IPS DF 4.7 (cell line): ENCODE measurements around the gene TNIK.

Experiments
- DNase-seq: peaks from one replicate; pipeline ENCODE4 v3.0.0-alpha.2; 2013; ENCODE audit warnings: low spot score; ENCODE audit errors: extremely low read depth

Gene TNIK

GRCh38 chr3:171286580-171287249, 173.5 kb downstream of the TNIK start:
- no peak for DNase-seq

- no peak for DNase-seq
These were observed 174.9 kb downstream of the TNIK start for GRCh38 chr3:171285287-171285686.

DNA sequence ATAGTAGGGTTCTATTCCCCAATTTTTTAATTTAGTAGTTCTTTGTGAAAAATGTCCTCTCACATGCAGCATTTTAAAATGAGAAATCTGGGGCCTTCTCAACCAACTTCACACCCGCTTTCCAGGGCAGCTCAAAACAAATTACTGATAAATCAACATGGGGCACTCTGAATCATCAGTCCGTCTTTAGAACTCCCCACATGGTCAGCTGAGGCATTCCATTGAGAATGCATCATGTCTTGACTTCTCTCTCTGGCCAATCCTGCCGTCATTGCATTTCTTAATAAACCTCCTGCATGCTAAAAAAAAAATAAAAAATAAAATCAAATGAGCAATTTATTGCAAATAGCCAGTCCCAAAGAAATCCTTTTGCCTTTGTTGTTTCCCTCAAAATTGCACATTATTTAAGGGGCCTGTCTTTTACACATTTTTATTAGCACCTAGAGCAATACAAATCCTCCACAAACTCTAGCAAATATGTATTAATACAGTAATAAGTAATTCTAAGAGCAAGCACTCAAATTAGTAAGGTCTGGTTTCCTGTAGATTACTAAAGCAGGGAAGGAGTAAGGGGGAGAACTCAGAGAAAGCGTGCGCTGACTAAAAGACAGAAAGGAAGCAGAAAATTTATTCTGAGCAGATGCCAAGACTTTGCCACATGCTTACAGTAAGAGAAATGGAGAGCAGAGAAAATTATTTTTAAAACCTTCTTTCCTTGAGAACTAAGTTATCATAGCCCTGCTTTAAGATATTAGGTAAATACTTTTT, 175.7 kb downstream of the TNIK start:
- DNase-seq = no peak

DNA sequence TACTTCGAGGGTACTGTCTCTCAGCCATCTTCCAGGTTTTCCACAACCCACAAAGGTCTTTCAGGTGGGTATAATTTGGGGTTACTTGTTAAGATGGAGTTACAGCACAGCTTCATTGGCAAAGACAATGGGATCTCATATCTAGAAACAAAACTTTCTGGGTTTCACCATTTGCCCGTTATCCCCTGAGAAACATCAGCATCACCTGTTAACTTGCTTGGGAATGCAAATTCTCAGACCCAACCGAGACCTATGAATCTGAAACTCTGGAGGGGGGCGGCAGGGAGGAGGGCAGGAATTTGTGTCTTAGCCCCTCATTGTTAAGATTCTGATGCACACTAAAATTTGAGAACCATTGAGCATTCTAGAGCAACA, 176.4 kb downstream of the TNIK start:
- DNase-seq = no peak

DNA sequence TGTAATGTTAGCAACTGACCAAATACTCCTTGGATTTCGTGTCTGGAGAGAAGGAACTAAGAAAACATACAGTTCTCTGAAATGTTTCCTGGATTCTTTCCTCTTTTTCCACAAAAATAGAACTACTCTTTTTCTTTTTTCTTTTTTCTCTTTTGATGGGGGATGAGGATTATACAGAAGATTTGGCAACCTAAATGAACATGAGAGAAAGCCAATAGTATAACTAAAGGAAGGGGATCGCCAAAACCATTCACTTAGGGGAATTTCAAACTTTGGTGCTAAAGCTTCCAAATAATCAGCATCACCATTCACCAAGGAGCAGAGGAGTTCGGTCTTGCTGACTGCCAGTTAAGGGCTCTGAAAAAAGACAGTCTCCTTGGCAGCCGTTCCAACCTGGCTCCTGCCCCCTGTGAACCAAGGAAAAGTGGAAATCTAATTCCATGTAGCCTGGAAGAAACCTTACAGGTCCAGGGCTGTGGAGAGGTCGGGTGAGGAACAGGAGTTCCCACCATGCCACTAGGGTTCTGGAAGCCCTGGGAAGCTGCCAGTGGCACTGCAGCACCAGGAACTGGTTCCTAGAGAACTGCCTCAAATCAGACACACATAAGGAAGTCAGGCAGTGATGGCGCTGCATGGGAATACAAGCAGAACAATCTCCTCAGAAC, 176.9 kb downstream of the TNIK start:
- no peak for DNase-seq

GRCh38 chr3:171282041-171282440, 178.2 kb downstream of the TNIK start:
- no peak for DNase-seq

GRCh38 chr3:171281256-171281992, 178.8 kb downstream of the TNIK start:
- no peak for DNase-seq

GRCh38 chr3:171279972-171280371, 180.2 kb downstream of the TNIK start:
- DNase-seq = no peak

DNA sequence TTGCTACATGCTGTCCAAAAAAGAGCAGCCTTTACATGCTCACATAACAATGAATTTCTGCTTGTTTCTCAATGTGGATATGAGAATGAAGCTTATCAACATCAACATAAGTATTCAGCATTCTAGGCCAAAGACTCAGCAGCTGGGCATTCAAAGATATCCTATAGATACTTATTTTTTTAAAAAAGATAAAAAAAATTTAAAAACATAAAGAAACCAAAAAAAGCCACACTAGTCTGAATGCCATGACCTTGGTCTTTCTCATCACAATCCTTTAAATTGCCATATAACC, 182.0 kb downstream of the TNIK start:
- DNase-seq = no peak

- no peak for DNase-seq
These were observed 182.5 kb downstream of the TNIK start for GRCh38 chr3:171277456-171278298.

- no peak for DNase-seq
These were observed 183.3 kb downstream of the TNIK start for GRCh38 chr3:171276923-171277322.

DNA sequence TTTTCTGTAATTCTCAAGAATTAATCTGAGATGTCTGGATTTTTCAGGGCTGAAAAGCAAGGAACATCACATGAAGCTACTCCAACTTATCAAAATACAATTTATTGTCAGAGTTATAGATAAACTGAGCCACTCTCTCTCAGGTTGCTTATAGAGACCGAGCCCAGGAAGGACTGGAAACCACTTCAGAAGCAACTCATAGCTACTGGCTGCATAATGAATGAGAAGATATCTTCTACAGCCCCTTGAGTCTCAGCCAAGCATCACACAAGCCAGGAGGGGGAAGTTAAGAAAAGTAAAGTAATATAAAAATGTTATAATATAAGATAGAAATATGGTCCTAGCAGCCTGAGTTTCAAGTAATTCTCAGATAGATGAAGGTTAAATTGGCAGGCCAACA, 186.0 kb downstream of the TNIK start:
- DNase-seq = no peak

- no peak for DNase-seq
These were observed 189.7 kb downstream of the TNIK start for GRCh38 chr3:171270541-171270940.

- DNase-seq = no peak
These were observed 190.7 kb downstream of the TNIK start for GRCh38 chr3:171269542-171269941.

- no peak for DNase-seq
These were observed 191.5 kb downstream of the TNIK start for GRCh38 chr3:171268677-171269076.

- DNase-seq = no peak
These were observed 193.1 kb downstream of the TNIK start for GRCh38 chr3:171267104-171267503.

GRCh38 chr3:171266740-171267073, 193.5 kb downstream of the TNIK start:
- no peak for DNase-seq

DNA sequence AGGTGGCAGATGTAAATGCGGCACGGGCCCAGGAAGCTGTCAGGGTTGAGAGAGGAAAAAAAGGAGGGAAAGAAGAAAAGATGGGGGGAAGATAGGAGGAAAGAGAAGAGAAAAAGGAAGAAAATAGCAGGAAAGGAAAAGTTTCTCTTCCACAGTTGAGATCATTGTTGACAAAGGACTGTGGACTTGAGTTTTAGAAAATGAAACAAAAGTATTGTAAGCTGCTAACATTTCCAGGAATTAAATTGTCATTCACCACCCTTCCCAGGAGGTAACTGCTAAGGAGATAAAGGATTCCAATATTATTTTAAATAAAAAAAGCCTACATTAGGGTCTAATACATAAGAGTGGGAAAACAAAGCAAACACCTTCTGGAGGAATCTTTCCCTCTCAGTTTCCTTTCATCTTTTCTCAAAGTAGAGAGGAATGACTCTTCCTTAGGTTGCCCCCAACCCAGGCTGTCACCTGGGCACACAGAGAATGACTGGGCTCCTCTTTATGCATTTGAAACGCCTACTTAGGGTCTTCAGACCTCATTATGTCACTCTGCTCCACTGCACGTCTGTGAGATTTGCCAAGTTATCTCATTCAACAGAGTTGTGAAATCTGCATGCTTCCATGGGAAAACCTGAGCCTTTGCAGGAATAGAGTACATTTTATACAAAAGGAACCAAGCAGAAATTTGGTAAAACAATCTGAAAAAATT, 194.0 kb downstream of the TNIK start:
- DNase-seq = no peak

DNA sequence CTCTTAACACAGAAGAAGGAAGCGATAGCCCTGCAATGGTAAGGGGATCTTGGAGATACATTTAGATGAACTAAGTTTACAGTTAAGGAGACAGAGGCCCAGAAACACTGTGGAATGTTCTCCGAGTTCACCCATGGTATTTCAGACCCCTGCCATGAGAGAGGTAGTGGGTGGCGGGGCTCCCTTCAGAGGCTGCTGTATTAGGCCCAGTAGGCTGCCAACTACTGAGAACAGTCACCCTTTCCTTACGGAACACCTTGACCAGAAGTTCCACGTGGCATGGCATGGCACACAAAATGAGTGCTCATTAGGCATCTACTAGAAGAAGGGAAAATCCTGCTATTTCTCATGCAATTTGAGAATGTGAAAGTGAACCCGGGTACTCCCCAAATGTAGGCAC, 195.4 kb downstream of the TNIK start:
- DNase-seq = no peak

DNA sequence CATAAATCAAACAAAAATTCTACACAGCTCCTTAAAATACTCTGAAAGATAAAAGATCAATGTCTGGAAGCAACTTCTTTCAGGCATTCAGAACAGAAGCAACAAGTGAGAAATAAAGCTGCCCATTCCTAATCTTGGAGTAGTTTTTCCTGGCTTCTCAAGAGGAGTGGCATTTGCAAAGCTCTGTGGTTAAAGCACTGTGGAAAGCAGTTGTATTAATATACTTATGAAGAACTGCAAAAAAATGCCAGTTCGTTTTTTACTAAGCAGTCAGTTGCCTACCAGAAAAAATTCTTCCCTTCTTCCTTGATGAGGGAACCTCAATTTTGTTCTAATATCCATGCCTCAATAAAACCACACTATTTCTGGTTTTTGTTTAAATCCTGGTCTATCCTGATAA, 197.8 kb downstream of the TNIK start:
- no peak for DNase-seq

DNA sequence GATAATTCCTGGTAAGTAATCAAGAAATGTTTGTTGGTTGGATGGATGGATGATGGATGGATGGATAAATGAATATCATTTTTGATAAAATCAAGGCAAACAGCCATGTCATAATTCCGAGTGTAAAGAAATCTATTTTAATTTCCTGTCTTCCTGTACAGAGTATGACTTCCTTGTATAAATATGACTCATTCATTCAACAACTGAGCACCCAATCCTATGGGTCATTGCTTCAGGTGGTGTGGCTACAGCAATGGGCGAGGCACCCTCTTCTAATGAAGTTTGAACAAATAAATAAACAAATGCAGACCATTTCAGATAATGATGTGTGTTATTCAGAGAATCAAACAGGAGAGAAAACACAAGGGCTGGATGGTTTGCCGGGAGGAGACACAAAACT, 198.7 kb downstream of the TNIK start:
- DNase-seq = no peak
